ENCODE measurements around the gene REXO4. TPM values are rescaled to one million over a fixed set of nuclear protein-coding genes. Genes with fewer than 3 reads are reported as not detected.

Gene REXO4
- total RNA-seq, 1 experiment from 2014 or later: 38.6 TPM

- TF ChIP-seq, protein P1, sequence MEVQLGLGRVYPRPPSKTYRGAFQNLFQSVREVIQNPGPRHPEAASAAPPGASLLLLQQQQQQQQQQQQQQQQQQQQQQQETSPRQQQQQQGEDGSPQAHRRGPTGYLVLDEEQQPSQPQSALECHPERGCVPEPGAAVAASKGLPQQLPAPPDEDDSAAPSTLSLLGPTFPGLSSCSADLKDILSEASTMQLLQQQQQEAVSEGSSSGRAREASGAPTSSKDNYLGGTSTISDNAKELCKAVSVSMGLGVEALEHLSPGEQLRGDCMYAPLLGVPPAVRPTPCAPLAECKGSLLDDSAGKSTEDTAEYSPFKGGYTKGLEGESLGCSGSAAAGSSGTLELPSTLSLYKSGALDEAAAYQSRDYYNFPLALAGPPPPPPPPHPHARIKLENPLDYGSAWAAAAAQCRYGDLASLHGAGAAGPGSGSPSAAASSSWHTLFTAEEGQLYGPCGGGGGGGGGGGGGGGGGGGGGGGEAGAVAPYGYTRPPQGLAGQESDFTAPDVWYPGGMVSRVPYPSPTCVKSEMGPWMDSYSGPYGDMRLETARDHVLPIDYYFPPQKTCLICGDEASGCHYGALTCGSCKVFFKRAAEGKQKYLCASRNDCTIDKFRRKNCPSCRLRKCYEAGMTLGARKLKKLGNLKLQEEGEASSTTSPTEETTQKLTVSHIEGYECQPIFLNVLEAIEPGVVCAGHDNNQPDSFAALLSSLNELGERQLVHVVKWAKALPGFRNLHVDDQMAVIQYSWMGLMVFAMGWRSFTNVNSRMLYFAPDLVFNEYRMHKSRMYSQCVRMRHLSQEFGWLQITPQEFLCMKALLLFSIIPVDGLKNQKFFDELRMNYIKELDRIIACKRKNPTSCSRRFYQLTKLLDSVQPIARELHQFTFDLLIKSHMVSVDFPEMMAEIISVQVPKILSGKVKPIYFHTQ (CRISPR knock-in tag; IDR thresholded peaks at IDR 0.05): no peak
- no peak for TF ChIP-seq USF2 (CRISPR knock-in tag; IDR thresholded peaks at IDR 0.05)
- TF ChIP-seq ZBTB43 (CRISPR knock-in tag; IDR thresholded peaks at IDR 0.05): no peak
- no peak for TF ChIP-seq AFF4 (CRISPR knock-in tag; IDR thresholded peaks at IDR 0.05; ENCODE audit: borderline replicate concordance)
- TF ChIP-seq CREB1 (CRISPR knock-in tag; IDR thresholded peaks at IDR 0.05): no peak
- TF ChIP-seq MYBL2 (CRISPR knock-in tag; IDR thresholded peaks at IDR 0.05): no peak
- no peak for TF ChIP-seq FOXP1 (CRISPR knock-in tag; IDR thresholded peaks at IDR 0.05; ENCODE audit: borderline replicate concordance)
- TF ChIP-seq, protein P2, sequence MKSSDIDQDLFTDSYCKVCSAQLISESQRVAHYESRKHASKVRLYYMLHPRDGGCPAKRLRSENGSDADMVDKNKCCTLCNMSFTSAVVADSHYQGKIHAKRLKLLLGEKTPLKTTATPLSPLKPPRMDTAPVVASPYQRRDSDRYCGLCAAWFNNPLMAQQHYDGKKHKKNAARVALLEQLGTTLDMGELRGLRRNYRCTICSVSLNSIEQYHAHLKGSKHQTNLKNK (CRISPR knock-in tag; IDR thresholded peaks at IDR 0.05): no peak
- no peak for TF ChIP-seq ZNF396 (CRISPR knock-in tag; IDR thresholded peaks at IDR 0.05; ENCODE audit: borderline replicate concordance)
- no peak for TF ChIP-seq GTF2I (CRISPR knock-in tag; conservative IDR thresholded peaks at IDR 0.05)
- TF ChIP-seq E2F4 (CRISPR knock-in tag; IDR thresholded peaks at IDR 0.05; ENCODE audit: borderline replicate concordance, low read depth): no peak
These were observed 37.1 kb downstream of the REXO4 start (continued) for GRCh38 chr9:133380734-133381133.

DNA sequence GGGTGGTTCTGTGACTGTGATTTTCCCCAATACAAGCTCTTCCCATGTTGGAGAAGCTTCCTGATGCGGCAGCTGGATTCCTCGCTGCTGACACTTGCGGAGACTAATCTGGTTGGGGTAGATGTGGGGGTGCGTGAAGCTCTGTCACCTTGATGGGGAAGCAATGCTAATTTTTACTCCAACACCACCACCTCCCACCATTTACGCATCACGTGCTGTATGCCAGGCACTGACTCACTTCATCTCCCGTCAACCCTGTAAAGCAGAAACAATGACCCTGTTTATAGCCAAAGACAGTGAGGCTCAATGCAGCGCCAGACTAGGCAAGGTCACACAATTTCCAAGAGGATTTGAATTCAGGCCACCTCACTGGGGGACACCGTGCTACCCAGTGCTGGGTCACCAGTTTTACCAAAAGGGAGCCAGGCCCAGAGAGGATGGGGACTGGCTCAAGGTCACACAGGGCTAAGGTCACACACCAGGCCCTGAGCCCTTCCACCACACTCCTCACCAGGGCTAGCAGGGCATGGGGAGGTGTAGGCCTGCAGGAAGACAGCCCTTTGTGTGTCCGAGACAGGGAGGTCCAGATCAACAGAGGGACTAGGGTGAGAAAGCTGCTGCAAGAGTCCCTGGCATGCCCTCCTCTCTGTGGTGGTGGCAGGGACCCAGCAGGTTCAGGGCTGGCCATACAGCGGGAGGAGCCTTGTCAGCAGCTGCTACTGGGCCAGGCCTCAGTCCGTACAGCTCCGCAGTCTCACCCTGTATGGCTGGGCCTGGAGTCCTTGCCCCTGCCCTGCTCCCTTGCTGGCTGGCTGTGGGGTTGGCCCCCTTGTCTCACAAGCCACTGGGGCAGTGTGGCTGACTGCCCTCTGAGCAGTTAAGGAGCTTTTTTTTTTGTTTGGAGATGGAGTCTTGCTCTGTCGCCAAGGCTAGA, 38.4 kb downstream of the REXO4 start:
- H3K9me3 Mint-ChIP-seq: peaks cover 4% of the 10 kb centered on the region
- no peak overlapping the region for H3K4me3 Mint-ChIP-seq
- H3K36me3 Mint-ChIP-seq: peaks cover 3% of the 10 kb centered on the region; the same call in 1 of the 2 replicates
- ChIA-PET POLR2A (no interaction called here), CTCF (interaction anchor here (1.1 kb wide), 1 partner anchor 37 kb away, joined by 3 read pairs; no protein-coding TSS in a partner anchor)
- DNase-seq (ENCODE audit: low spot score) (no peak), ATAC-seq (no peak)
- H3K4me1 Mint-ChIP-seq: peaks cover 12% of the 10 kb centered on the region
- peaks cover 30% of the 10 kb centered on the region for H3K27me3 Mint-ChIP-seq (ENCODE audit: low read depth)
- no peak overlapping the region for H3K27ac Mint-ChIP-seq
- TF ChIP-seq, protein P3, sequence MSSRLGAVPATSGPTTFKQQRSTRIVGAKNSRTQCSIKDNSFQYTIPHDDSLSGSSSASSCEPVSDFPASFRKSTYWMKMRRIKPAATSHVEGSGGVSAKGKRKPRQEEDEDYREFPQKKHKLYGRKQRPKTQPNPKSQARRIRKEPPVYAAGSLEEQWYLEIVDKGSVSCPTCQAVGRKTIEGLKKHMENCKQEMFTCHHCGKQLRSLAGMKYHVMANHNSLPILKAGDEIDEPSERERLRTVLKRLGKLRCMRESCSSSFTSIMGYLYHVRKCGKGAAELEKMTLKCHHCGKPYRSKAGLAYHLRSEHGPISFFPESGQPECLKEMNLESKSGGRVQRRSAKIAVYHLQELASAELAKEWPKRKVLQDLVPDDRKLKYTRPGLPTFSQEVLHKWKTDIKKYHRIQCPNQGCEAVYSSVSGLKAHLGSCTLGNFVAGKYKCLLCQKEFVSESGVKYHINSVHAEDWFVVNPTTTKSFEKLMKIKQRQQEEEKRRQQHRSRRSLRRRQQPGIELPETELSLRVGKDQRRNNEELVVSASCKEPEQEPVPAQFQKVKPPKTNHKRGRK (CRISPR knock-in tag; IDR thresholded peaks at IDR 0.05; ENCODE audit: borderline replicate concordance): no peak
- TF ChIP-seq ZBTB43 (CRISPR knock-in tag; IDR thresholded peaks at IDR 0.05) (no peak), ESRRA (CRISPR knock-in tag; IDR thresholded peaks at IDR 0.05; ENCODE audit: borderline replicate concordance) (no peak), JAZF1 (CRISPR knock-in tag; IDR thresholded peaks at IDR 0.05) (no peak)
- TF ChIP-seq, protein P1 (CRISPR knock-in tag; IDR thresholded peaks at IDR 0.05): no peak
